Brain microvascular endothelial cell (primary cell): Measurements from ENCODE around the gene ZNF546.
"Not testable (repeated sequence)": the region's sequence is repeated elsewhere in the genome, so short reads cannot be mapped to it uniquely, and the experiment has no call there.

Experiments used
- DNase-seq: peaks from one replicate; pipeline ENCODE4 v3.0.0-alpha.2; 2020
- H3K27ac ChIP-seq: fragments of 250-450 bp; sonication (Bioruptor Pico); 2 replicates; pipeline ENCODE4 v1.5.1; 2020; ENCODE audit warnings: mild to moderate bottlenecking, moderate library complexity
- H3K27me3 ChIP-seq: fragments of 250-450 bp; sonication (Bioruptor Pico); replicated peaks from 2 replicates; pipeline ENCODE4 v1.5.1; 2020; ENCODE audit warnings: mild to moderate bottlenecking
- H3K36me3 ChIP-seq: fragments of 250-450 bp; sonication (Bioruptor Pico); replicated peaks from 2 replicates; pipeline ENCODE4 v1.5.1; 2020; ENCODE audit warnings: mild to moderate bottlenecking
- H3K4me3 ChIP-seq: 2 replicates; pipeline ENCODE4 v1.5.1; 2011; ENCODE audit warnings: low read depth, mild to moderate bottlenecking, control low read depth, low read length, moderate library complexity
- in situ Hi-C: cut with HindIII; loops from 2 replicates; pipeline ENCODE4 v1.10.0; 2017; ENCODE audit warnings: low sequenced_read_pairs, low pct_ligation_motif_present
- TF ChIP-seq, protein P1 (sequence below): IDR thresholded peaks from 2 replicates; pipeline ENCODE4 v1.5.1; 2011; ENCODE audit warnings: low read depth, mild to moderate bottlenecking, moderate library complexity, low read length, control low read depth, inconsistent platforms; ENCODE audit errors: missing control alignments

ZNF546 gene

DNA sequence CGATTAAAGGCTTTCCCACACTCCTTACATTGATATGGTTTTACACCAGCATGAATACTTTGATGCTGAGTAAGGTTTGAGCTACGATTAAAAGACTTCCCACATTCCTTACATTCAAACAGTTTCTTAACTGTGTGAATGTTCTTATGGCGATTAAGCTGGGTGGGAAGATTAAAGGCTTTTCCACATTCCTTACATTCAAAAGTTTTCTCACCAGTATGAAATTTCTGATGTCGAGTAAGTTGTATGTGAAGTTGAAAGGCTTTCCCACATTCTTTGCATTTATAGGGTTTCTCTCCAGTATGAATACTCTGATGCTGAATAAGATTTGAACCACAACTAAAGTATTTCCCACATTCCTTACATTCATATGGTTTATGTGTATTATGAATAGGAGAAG lies 39.1 kb downstream of the ZNF546 start:
- H3K27ac ChIP-seq: no peak overlapping the region
- DNase-seq: no peak
- H3K4me3 ChIP-seq: no peak overlapping the region
- no peaks in the 10 kb centered on the region for H3K27me3 ChIP-seq
- in situ Hi-C loops: no loop called here
- TF ChIP-seq, protein P1, sequence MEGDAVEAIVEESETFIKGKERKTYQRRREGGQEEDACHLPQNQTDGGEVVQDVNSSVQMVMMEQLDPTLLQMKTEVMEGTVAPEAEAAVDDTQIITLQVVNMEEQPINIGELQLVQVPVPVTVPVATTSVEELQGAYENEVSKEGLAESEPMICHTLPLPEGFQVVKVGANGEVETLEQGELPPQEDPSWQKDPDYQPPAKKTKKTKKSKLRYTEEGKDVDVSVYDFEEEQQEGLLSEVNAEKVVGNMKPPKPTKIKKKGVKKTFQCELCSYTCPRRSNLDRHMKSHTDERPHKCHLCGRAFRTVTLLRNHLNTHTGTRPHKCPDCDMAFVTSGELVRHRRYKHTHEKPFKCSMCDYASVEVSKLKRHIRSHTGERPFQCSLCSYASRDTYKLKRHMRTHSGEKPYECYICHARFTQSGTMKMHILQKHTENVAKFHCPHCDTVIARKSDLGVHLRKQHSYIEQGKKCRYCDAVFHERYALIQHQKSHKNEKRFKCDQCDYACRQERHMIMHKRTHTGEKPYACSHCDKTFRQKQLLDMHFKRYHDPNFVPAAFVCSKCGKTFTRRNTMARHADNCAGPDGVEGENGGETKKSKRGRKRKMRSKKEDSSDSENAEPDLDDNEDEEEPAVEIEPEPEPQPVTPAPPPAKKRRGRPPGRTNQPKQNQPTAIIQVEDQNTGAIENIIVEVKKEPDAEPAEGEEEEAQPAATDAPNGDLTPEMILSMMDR: no peak
- no peaks in the 10 kb centered on the region for H3K36me3 ChIP-seq

DNA sequence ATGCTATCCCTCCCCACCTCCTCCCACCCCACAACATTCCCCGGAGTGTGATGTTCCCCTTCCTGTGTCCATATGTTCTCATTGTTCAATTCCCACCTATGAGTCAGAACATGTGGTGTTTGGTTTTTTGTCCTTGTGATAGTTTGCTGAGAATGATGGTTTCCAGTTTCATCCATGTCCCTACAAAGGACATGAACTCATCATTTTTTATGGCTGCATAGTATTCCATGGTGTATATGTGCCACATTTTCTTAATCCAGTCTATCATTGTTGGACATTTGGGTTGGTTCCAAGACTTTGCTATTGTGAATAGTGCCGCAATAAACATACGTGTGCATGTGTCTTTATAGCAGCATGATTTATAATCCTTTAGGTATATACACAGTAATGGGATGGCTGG lies 41.2 kb downstream of the ZNF546 start:
- in situ Hi-C loops, H3K36me3 ChIP-seq, H3K27me3 ChIP-seq, DNase-seq, H3K4me3 ChIP-seq, H3K27ac ChIP-seq: not testable (repeated sequence)

DNA sequence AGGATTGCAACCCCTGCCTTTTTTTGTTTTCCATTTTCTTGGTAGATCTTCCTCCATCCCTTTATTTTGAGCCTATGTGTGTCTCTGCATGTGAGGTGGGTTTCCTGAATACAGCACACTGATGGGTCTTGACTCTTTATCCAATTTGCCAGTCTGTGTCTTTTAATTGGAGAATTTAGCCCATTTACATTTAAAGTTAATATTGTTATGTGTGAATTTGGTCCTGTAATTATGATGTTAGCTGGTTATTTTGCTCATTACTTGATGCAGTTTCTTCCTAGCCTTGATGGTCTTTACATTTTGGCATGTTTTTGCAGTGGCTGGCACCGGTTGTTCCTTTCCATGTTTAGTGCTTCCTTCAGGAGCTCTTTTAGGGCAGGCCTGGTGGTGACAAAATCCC lies 44.9 kb downstream of the ZNF546 start:
- H3K27me3 ChIP-seq, DNase-seq, H3K4me3 ChIP-seq, H3K27ac ChIP-seq, in situ Hi-C loops: not testable (repeated sequence)
- peaks cover 26% of the 10 kb centered on the region for H3K36me3 ChIP-seq

DNA sequence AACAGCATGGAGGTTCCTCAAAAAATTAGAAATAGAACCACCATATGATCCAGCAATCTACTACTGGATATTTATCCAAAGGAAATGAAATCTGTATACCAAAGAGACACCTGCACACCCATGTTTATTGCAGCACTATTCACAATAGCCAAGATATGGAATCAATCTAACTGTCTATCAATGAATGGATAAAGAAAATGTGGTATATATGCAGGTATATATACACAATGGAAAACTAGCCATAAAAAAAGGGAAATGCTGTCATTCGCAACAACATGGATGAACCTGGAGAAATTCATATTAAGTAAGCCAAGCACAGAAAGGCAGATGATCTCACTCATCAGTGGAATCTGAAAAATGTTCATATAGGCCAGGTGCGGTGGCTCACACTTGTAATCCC lies 56.6 kb downstream of the ZNF546 start:
- Histone ChIP-seq H3K4me3 (no peak overlapping the region), H3K27me3 (no peaks in the 10 kb centered on the region), H3K27ac (no peak overlapping the region), H3K36me3 (peaks cover 3% of the 10 kb centered on the region)
- no peak for DNase-seq
- in situ Hi-C loops: no loop called here
- TF ChIP-seq, protein P1: no peak

DNA sequence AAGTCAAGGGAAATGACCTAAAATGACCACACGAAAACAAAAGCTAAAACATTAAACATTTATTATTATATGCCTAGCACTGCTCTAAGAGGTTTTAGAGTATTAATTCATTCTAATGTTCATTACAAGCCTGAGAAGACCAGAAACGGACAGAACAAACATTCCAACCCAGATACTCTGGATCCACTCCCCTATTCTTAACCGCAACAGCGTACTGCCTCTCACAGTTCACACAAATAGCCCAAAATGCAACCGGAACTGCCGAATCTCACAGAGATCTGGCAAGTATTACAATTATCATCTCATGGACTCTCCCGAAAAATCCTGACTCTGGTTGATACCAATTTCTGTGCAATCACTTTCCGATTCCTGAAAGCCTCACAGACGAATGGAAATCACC lies 57.8 kb downstream of the ZNF546 start:
- in situ Hi-C loops: no loop called here
- Histone ChIP-seq H3K27ac (no peak overlapping the region), H3K4me3 (no peak overlapping the region), H3K27me3 (no peaks in the 10 kb centered on the region), H3K36me3 (no peaks in the 10 kb centered on the region)
- TF ChIP-seq, protein P1: no peak
- DNase-seq: no peak

DNA sequence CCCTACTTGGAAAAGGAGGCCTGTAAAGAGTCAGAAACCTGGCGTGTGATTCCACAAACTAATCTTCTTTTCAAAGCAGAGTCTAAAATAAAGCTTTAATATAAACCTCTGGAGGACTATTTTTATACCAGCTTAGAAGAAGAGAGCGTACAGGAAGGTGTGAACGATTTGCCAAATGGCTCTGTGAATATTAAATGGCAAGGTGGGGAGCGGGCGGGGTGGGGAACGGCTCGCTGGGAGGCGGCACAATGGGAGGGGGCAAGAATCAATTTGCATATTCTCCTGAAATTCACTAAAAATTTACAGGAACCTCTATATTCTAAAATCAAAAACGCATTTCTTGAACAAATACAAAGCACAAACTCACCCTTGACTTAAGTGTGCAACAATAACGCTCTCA lies 58.2 kb downstream of the ZNF546 start:
- H3K4me3 ChIP-seq: peak overlapping the region; percentile 84
- TF ChIP-seq, protein P1: no peak
- in situ Hi-C loops: no loop called here
- H3K36me3 ChIP-seq: no peaks in the 10 kb centered on the region
- H3K27me3 ChIP-seq: no peaks in the 10 kb centered on the region
- H3K27ac ChIP-seq: no peak overlapping the region
- no peak for DNase-seq

DNA sequence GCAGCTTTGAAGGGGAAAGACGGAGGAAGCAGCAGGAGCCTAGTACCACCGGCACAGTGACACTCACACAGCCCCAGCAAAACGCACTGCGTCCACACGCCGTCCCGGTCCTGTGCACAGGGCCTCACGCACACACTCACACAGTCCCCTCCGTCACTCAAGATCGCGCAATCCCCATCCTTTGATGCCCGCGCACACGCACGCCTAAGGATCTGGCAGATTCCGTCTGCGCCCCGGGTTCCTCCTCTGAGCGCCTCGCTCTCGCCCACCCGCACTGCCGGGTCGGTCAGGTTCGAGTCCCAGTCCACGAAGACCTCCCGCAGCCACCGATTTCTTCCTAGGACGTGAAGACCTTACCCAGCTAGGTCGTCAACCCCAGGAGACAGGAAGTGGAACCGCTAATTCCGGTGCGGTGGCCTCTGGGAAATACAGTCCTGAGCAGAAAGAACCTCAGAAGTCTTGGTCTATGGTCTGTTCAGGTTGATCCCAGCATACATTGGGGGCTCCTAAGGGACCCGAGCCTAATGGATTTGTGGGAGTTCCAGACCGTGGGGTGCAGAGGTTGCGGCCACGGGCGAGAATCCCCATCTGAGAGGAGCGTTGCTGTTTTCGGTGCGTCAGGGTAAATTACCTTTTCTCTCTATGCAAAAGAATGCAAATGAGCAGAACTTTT lies 59.1 kb downstream of the ZNF546 start, which contains the start of gene ZNF780B:
Gene ZNF780B (minus strand): TSS at position 400 of the 673 bp plus-strand sequence. CDS start 5,899 bp downstream, outside the sequence.
- peak within 1 kb of the TSS; percentile 84 for H3K4me3 ChIP-seq
- H3K27ac ChIP-seq: no peak within 1 kb of the TSS
- H3K36me3 ChIP-seq: no peaks in the 10 kb centered on the region

More for the DNA sequence above, 59.1 kb downstream of the ZNF546 start, which contains the start of gene ZNF780B:
- TF ChIP-seq, protein P1: no peak
- DNase-seq: peak; percentile 48
- H3K27me3 ChIP-seq: no peaks in the 10 kb centered on the region
- in situ Hi-C loops: no loop called here
